Thymus (tissue), 11 donors: ENCODE data around the gene FAM83C. TPM values are rescaled to one million over a fixed set of nuclear protein-coding genes. Genes with fewer than 3 reads are reported as not detected.
A peak's percentile ranks its signal among the peaks of the same experiment; 100 is the strongest.

ENCODE experiments used
- DNase-seq, 9 donors: peaks; one replicate each; pipeline ENCODE4 v3.0.0-alpha.2; 2013; ENCODE audit warnings: low spot score in 9 of 9, low read depth in 6 of 9, missing footprints in 1 of 9
- H3K27ac ChIP-seq, 2 donors: one replicate each; pipeline ENCODE4 v1.5.1; 2013; ENCODE audit warnings: control low read depth in 1 of 2, low read depth in 1 of 2, low read length in 1 of 2, mild to moderate bottlenecking in 1 of 2, moderate library complexity in 1 of 2
- H3K27me3 ChIP-seq, 2 donors: one replicate each; pipeline ENCODE4 v1.5.1; 2013; ENCODE audit warnings: low read length in 1 of 2; ENCODE audit not compliant: control insufficient read depth in 2 of 2, insufficient read depth in 1 of 2
- H3K36me3 ChIP-seq, 2 donors: one replicate each; pipeline ENCODE4 v1.5.1; 2013; ENCODE audit warnings: low read length in 1 of 2, mild to moderate bottlenecking in 1 of 2, moderate library complexity in 1 of 2; ENCODE audit not compliant: control insufficient read depth in 2 of 2, insufficient read depth in 2 of 2
- H3K4me1 ChIP-seq, 2 donors: one replicate each; pipeline ENCODE4 v1.5.1; 2013; ENCODE audit warnings: low read length in 2 of 2; ENCODE audit not compliant: control insufficient read depth in 2 of 2, insufficient read depth in 2 of 2
- H3K4me3 ChIP-seq, 2 donors: one replicate each; pipeline ENCODE4 v1.5.1; 2013; ENCODE audit warnings: low read length in 2 of 2, control low read depth in 1 of 2, mild to moderate bottlenecking in 1 of 2
- H3K9me3 ChIP-seq, 2 donors: one replicate each; pipeline ENCODE4 v1.5.1; 2013; ENCODE audit warnings: low read length in 1 of 2, mild to moderate bottlenecking in 1 of 2; ENCODE audit not compliant: control insufficient read depth in 2 of 2, insufficient read depth in 1 of 2
- WGBS: extraction: QIAGEN DNeasy Blood & Tissue Kit; methylation state at CpG from one replicate; pipeline ENCODE4 v1.1.7; 2013; 5-methylcytosine and 5-hydroxymethylcytosine counted together
- polyA plus RNA-seq: library from polyadenylated mRNA; stranded (reverse); fragments of 200-250 nt; gene quantifications from one replicate; pipeline ENCODE4 v1.2.3, GENCODE V29; 2013
- total RNA-seq: library from RNA; stranded (reverse); fragments of 120-200 nt; gene quantifications from one replicate; pipeline ENCODE4 v1.2.4, GENCODE V29; 2013
- donor health status: healthy.

FAM83C gene
- total and polyA plus RNA-seq, 2 donors: under 0.01 to 0.14 TPM

DNA sequence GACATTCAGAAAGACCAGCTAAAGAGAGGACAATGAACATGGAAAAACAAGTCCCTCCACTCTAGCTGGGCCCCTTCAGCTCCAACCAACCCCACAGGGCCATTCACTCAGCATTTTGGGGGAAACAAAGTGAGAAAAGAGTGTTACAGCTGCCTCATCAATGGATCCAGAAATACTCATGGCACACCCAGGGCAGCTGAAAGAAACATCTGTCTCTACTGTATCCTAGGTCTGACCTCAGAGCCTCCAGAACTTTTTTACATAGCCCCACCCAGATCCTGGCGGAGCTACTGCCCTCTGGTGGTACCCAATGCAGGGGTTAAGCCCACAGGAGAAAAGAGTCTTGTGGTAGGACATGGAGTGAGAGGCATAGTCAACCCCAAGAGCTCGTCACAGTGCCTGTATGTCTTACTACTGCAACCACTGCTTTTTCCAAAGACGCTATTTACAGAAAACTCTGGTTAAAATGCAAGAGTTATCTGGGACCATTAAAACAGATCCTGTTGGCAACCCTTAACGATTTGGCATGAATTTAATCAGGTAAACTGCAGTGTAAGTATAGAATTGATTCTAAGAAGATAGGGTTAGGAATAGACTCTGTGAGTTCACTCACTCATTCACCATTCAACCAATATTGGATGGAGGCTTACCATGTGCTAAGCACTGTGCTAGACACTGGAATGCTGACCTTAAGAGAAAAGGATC is 37.4 kb upstream of the FAM83C start:
- 93% methylated on average over 4 of the region's 4 CpGs for WGBS
- Histone ChIP-seq H3K27me3 (no peaks in the 10 kb centered on the region), H3K27ac (no peak overlapping the region)

DNA sequence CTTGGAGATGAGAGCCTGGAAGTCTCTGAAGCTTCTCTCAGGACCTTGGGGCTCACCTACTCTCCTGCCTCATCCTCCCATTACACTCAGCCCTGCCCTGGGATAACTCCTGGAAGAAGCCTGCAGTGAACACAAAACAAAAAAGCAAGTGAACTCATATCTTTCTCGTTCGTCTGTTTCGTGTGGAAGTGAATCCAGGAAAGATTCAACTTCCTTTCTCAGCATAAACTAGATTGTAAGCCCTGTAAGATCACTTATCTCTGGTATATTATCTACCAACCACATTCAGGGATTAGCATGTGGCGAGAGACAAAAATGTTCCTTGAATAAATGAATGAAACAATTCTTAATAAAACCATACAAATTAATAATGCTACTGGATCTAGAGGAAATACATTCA is 36.5 kb upstream of the FAM83C start:
- no peaks in the 10 kb centered on the region for H3K9me3 ChIP-seq
- 96% methylated on average over 4 of the region's 4 CpGs for WGBS
- no peaks in the 10 kb centered on the region for H3K27me3 ChIP-seq
- H3K4me1 ChIP-seq: no peaks in the 10 kb centered on the region
- DNase-seq: no peak
- no peak overlapping the region for H3K4me3 ChIP-seq
- H3K27ac ChIP-seq: no peak overlapping the region
- H3K36me3 ChIP-seq: peaks cover 0 to 3% of the 10 kb centered on the region in 2 donors

More for the DNA sequence above, 37.4 kb upstream of the FAM83C start:
- DNase-seq: peak in 6 of 9 donors; percentile 7 to 54 (median 20)
- Histone ChIP-seq H3K9me3 (no peaks in the 10 kb centered on the region), H3K4me1 (no peaks in the 10 kb centered on the region), H3K36me3 (peaks cover 0 to 3% of the 10 kb centered on the region in 2 donors), H3K4me3 (no peak overlapping the region)

DNA sequence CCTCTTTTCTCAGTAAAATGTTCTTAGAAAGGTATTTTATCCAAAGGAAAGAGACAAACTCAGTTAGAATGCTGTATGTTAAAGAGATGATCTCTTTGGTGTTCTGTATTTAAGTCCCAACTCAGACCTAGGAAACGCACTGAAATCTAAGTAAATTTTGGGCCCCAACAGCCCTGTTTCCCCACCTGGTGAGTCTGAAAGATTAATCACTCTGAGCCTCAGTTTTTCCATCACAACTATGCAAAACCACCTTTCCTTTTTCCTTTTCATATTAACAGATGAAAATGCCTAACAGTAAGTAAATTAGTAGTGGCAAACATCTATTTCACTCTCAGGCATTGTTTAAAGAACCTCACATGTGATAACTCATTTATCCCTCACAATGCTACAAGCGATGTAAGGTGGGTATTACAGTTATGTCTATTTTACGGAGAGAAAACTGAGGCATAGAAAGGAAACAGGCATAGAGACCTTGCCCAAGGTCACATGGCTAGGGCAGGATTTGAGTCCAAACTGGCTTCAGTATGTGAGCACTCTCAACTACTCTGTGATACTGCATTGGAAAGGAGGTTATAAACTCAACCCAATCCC is 36.0 kb upstream of the FAM83C start:
- no peaks in the 10 kb centered on the region for H3K4me1 ChIP-seq
- 96% methylated on average over 3 of the region's 3 CpGs for WGBS
- peaks cover 0 to 3% of the 10 kb centered on the region in 2 donors for H3K36me3 ChIP-seq
- H3K9me3 ChIP-seq: no peaks in the 10 kb centered on the region
- no peak overlapping the region for H3K27ac ChIP-seq
- no peak for DNase-seq
- no peaks in the 10 kb centered on the region for H3K27me3 ChIP-seq
- H3K4me3 ChIP-seq: no peak overlapping the region

DNA sequence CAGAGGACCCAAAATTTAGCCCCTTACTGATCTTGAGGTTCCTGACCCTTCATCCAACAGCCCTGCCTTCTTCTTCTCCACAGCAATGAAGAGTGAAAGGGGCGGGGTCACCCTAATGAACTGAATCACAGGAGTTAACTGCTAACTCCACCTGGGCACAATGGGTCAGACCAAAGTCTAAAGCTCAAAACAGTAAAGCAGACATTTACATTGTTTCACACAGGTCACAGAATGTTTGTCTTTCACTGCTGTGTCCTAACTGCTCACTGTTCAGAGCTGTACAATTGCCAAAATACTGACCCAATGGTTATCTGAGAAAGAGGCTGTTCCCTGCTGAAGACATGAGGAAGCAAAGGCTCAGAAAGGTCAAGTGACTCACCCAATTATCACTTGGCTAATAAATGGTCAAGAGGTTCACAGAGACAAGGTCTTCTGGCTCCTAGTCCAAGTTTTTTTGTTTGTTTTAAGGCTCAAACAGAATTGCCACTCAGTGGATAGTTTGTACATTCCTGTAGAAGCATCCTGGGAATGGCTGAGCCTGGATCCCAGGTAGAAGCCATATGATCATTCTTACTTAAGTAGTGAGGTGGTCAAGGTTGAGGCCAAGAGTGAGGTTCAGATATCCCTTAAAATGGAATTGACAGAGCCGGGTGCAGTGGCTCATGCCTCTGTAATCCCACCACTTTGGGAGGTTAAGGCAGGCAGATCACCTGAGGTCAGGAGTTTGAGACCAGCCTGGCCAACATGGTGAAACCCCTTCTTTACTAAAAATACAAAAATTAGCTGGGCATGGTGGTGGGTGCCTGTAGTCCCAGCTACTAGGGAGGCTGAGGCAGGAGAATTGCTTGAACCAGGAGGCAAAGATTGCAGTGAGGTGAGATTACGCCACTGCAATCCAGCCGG is 35.1 kb upstream of the FAM83C start:
- peaks cover 0 to 3% of the 10 kb centered on the region in 2 donors for H3K36me3 ChIP-seq
- no peaks in the 10 kb centered on the region for H3K27me3 ChIP-seq
- H3K9me3 ChIP-seq: no peaks in the 10 kb centered on the region
- H3K27ac ChIP-seq: no peak overlapping the region
- no peaks in the 10 kb centered on the region for H3K4me1 ChIP-seq
- 98% methylated on average over 4 of the region's 4 CpGs for WGBS
- DNase-seq: no peak
- no peak overlapping the region for H3K4me3 ChIP-seq

DNA sequence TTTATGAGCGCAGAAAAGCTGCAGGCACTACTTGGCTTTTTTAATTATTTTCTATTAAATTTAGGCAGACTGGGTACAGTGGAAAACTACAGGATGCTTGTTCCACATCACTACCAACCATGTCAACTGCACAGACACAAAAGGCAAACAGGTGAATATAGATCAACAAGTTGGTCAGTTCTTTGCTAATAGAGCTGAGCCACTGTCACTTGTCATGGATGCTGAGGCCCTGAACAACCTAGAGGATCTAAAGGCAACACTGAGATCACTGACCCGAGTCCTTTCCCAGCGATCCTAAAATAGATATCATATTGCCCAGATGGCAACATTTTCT is 34.5 kb upstream of the FAM83C start:
- WGBS: 95% methylated on average over 3 of the region's 3 CpGs

DNA sequence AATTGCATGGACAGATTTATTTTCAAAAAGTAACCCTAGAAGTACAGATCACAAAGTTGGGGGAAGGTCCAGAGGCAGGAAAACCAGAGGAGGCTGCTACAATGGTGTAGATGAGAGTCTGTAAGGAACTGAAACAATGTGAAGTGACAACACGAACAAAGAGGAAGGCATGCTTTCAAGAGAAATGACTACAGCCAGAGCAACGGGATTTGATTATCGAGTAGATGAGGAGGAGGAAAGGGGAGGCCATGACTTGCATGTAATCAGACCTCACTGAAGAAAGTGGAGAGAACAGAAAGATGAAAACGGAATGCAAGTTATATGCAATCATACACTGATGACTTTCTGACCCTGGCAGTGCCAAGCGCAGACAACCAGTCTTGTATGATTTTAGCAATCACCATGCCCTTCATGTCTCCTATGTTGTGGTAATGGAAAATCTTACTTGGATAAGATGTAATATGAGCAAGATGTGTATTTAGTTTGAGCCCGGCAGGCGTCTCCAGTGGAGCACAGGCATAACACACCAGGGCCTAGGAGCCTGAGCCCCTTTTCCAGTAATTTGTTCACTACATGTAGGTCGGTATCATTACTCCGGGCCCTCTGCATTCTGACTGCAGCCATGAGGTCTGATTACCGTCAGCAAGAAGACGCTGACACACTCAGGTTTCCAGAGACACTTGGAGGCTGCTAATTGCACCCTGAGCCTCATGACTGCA is 34.0 kb upstream of the FAM83C start:
- Histone ChIP-seq H3K27me3 (no peaks in the 10 kb centered on the region), H3K27ac (no peak overlapping the region), H3K4me3 (no peak overlapping the region), H3K36me3 (peaks cover 0 to 3% of the 10 kb centered on the region in 2 donors), H3K9me3 (no peaks in the 10 kb centered on the region), H3K4me1 (no peaks in the 10 kb centered on the region)
- 94% methylated on average over 11 of the region's 11 CpGs for WGBS
- DNase-seq: no peak

More for the DNA sequence above, 34.5 kb upstream of the FAM83C start:
- H3K9me3 ChIP-seq: no peaks in the 10 kb centered on the region
- H3K4me3 ChIP-seq: no peak overlapping the region
- H3K27ac ChIP-seq: no peak overlapping the region
- no peaks in the 10 kb centered on the region for H3K4me1 ChIP-seq
- H3K36me3 ChIP-seq: peaks cover 0 to 3% of the 10 kb centered on the region in 2 donors
- no peak for DNase-seq
- H3K27me3 ChIP-seq: no peaks in the 10 kb centered on the region

DNA sequence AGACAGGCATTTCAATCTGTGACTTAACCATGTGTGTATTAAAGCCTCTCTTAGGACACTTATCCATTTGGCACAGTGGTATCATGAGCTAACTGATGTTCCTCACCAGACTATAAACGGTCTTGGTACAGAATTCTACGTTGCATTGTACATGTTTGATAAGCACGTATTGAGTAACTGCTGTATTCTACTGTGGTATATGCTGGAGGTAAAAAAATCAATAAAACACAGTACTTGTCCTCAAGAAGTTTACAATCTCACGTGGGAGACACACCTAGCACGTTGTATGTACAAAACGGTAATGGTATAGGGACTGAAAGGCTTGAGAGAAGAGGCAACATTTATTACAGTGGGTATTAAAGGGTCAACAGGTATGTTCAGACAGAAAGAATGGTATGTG is 33.2 kb upstream of the FAM83C start:
- WGBS: 92% methylated on average over 6 of the region's 6 CpGs
- Histone ChIP-seq H3K27ac (no peak overlapping the region), H3K4me1 (no peaks in the 10 kb centered on the region), H3K9me3 (no peaks in the 10 kb centered on the region), H3K36me3 (peaks cover 0 to 3% of the 10 kb centered on the region in 2 donors), H3K4me3 (no peak overlapping the region), H3K27me3 (no peaks in the 10 kb centered on the region)
- DNase-seq: no peak

DNA sequence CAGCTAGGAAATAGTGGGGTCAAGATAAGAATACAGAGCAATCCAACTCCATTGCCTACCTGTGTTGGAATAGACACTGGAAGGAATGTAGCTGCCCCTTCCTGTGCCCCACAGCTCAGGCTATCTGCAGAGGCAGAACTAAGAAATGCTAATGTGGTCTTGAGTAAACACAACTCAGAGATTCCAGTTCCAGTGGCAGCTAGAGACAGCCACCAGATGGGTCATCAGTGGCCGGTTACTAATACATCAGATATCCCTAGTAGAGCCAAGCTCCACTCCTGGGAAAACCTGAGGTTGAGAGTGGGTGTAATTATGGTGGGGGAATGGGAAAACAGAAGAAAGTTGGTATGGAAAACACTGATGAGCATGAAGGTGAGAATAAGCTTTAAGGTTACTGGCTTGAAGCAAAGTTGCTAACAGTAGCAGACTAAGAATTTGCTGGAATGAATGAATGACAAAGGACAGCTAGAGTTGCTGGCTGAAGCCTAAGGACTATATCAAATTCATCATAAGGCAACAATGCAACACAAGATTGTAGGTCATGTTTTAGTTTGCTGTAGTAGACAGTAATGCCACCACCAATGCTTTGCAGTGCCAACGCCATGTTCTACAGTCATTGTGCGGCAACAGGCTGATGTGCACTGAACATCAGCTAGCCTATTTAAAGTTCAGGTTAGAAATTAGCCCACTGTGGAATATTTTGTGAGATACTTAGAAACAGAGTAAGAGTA is 28.3 kb upstream of the FAM83C start:
- H3K4me1 ChIP-seq: peaks cover 0 to 2% of the 10 kb centered on the region in 2 donors
- WGBS: over 99% methylated on average over 3 of the region's 3 CpGs
- no peaks in the 10 kb centered on the region for H3K9me3 ChIP-seq
- H3K27ac ChIP-seq: no peak overlapping the region
- no peak for DNase-seq
- H3K27me3 ChIP-seq: no peaks in the 10 kb centered on the region
- H3K4me3 ChIP-seq: no peak overlapping the region
- H3K36me3 ChIP-seq: peaks cover 3 to 4% of the 10 kb centered on the region in 2 donors
